ENCODE data around the gene SLC2A2.
"Not testable (repeated sequence)": the region's sequence is repeated elsewhere in the genome, so short reads cannot be mapped to it uniquely, and the experiment has no call there.

SLC2A2 gene

GRCh38 chr3:170982733-170983132 lies 43.8 kb downstream of the SLC2A2 start:
- DNase-seq, result no peak

DNA sequence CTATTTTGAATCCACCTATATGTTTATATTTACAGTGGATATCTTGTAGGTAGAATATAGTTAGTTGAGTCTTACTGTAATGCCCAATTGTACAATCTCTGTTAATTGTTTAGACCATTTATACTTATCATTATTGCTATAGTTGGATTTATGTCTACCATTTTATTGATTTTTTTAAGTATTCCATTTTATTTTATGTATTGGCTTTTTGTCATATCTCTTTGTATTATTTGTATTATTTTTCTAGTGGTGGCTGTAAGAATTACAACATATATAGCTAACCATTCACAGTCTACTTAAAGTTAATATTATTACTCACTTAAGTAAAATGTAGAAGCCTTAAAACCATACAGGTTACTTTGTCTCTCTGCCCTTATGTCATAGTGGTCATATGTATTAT lies 46.1 kb downstream of the SLC2A2 start:
- DNase-seq, result no peak

DNA sequence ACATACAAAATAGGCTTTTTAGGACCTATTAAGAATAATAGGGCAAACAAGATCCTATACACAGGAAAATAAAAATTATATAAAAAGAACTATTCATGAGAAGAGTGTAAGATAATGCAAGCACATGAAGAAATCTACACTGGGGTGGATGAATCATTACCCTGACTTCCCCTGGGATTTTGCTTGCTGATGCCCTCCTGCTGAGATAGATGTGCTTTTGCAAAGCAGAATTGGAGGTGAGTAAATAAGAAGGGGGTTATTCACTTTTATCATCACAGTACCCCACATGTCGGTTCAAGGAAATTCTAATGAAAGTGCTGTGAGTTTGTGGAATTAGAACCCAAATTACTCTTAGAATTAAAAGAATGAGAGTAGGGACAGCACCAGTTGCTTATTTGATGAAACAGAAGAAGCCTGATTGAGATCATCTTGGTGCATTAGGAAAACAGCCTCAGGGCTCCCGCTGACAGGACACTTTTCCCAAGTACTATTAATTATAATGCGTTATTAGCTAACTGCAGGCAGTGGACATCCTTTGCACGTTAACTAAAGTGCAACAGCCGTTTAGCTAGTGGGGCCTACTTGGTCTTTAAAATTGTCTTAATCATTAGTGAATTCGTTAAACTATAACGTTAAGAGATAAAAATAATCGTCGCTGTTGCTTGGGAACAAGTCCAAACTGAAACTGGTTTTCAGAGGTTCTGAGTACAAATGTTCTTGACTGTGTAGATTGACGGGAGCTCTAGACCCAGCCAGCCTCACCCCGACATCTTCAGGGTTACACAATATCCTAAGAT lies 48.4 kb downstream of the SLC2A2 start:
- no peak for DNase-seq

DNA sequence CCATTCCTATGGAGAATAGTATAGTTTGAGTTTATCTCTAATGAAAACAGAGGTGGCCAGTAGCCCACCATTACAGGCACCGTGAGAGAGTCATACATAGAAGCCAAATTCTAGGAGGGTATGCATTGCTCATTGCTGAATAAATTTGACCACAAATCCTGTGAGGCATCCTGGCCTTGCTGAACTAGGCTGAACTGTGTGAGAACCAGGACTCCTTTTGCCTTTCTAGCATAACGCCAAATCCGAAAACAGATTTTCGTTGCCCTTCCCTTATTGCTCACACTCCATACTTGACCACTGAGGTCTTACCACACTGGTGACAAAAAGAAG lies 50.4 kb downstream of the SLC2A2 start:
- no peak for DNase-seq

DNA sequence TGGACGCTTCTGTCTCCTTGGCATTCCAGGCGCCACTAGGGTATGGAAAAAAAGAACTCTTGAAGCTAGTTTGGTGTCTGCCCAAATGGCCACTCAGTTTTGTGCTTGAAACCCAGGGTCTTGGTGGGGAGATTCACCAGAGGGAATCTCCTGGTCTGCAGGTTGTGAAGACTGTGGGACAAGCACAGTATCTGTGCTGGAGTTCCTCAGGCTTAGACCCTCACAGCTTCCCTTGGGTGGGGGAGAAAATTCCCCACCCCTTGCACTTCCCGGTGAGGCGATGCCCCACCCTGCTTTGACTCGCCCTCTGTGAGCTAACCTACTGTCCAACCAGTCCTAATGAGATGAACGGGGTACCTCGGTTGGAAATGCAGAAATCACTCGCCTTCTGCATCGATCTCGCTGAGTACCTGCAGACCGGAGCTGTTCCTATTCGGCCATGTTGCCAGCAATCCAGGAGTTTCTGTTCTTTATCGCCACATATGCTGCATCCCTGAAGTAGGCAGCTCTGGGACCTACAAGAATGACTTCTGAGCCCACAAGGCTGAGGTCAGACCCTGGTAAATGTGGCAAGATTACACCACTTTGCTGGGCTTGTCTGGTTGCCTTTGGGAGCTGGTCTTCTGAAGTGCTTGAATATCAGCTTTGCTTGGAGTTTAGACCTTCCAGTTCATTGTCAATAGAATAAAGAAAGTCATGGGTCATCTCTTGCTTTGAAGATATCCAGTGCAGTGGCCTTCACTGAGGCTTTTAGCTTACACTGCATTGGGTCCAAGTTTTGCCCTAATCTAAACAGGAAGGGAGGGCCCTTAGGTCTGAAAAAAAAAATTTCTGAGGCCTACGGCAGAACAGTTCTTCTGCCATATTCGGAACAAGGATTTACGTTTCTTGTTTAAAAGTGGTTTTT lies 51.0 kb downstream of the SLC2A2 start:
- no peak for DNase-seq

GRCh38 chr3:170974872-170975271 lies 51.6 kb downstream of the SLC2A2 start:
- no peak for DNase-seq

- DNase-seq, result not testable (repeated sequence)
Measured at GRCh38 chr3:170972917-170973316, 53.6 kb downstream of the SLC2A2 start.

- DNase-seq, result no peak
Measured at GRCh38 chr3:170967126-170967525, 59.4 kb downstream of the SLC2A2 start.

DNA sequence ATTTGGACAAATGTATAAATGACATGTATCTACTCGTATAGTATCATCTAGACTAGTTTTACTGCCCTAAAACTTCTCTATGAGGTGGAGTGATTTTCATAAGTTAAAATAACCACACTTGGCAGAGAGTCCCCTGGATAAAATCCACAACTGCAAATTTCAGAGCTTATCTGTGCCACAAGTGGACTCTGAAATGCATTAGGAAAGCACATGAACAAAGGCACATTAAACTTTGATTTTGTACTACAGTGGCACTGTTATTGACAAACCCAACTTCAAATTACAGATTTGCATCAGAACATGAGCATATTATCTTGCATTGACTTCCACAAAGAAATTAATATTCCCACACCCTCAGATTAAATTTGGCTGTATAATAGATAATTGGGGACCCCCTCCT lies 60.0 kb downstream of the SLC2A2 start:
- no peak for DNase-seq

- no peak for DNase-seq
Measured at GRCh38 chr3:170962411-170962810, 64.1 kb downstream of the SLC2A2 start.

GRCh38 chr3:170961616-170962400 lies 64.7 kb downstream of the SLC2A2 start:
- no peak for DNase-seq

DNA sequence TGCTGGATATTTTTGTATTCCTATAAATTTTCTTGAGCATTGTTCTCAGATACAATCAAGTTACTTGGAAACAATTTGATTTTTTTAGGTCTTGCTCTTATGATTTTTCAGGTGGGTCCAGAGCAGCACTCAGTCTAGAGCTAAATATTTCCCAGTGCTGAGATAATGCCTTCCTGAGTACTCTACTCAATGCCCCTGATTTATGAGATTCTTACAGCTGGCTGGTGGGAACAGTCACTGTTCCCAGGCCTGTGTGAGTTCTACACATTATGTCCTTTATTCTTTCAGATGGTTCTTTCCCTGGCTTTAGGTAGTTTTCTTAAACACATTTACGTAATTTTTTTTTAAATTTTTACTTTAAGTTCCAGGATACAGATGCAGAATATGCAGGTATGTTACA lies 67.1 kb downstream of the SLC2A2 start:
- no peak for DNase-seq

DNA sequence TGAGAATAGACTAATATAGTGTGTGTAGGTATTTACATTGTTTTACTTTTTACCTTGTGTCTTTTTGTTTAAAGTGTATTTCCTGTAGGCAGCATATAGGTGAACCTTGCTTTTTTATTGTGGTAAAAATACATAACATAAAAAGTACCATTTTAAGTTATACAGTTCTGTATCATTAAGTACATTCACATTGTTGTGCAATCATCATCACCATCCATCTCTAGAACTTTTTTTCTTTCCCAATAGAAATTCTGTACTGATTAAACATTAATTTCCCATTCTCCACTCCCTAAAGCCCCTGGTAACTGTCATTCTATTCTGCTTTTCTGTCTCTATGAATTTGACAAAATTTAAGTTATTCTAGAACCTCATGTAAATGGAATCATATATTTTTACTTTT lies 69.9 kb downstream of the SLC2A2 start:
- DNase-seq, result no peak

GRCh38 chr3:170953736-170954135 lies 72.8 kb downstream of the SLC2A2 start:
- DNase-seq, result no peak

DNA sequence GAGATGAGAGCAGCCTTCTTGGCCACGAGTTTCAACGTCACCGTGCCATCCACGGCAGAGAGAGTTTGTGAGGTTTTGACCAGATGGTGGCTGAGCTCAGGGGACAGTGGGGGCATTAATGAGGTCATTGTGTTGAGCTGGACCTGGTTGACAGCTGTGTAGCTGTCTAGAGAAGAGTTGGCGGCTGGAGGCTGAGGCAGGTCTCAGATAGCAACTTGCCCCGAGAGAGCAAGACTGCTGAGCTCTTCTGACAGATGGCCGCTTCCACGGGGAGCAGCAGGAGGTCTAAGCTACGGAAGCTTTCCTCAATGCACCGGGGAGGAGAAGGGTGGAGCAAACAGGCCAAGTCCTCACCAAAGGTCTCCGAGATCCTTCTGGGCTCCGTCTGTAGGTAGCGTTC lies 73.3 kb downstream of the SLC2A2 start:
- no peak for DNase-seq

DNA sequence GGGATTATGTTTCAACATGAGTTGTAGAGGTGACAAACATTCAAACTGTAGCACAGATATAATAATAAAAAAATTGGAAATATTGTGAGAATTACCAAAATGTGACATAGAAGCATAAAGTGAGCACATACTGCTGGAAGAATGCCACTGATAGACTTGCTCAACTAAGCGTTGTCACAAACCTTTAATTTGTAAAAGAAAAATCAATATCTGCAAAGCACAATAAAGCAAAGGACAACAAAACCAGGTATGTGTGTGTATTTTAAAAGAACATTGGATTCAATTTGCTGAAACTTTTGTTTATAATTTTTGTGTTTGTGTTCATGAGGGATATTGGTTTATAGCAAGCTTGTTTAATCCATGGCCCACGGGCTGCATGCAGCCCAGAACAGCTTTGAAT lies 77.3 kb downstream of the SLC2A2 start:
- DNase-seq, result no peak

GRCh38 chr3:170947018-170947769 lies 79.3 kb downstream of the SLC2A2 start:
- DNase-seq, result no peak

Measured in activated CD8-positive, alpha-beta memory T cell treated with anti-CD3 and anti-CD28 coated beads, Interleukin-2, amount 50 U/mL, for 4 hours (primary cell).